Naive thymus-derived CD4-positive, alpha-beta T cell (primary cell): ENCODE data around the gene CACNB1. TPM values are rescaled to one million over a fixed set of nuclear protein-coding genes. Genes with fewer than 3 reads are reported as not detected.
"Not testable (repeated sequence)": the region's sequence is repeated elsewhere in the genome, so short reads cannot be mapped to it uniquely, and the experiment has no call there.

Experiments
- ATAC-seq: fragments of 150-1000 bp; cut with Tn5 transposase; 2 replicates; pipeline ENCODE4 v1.10.0; 2021; ENCODE audit warnings: mild to moderate bottlenecking, moderate library complexity
- CTCF ChIA-PET: fragments of 350-600 bp; sonication (Branson Sonifier 250); formaldehyde crosslinking; loops from one replicate; lab custom pipeline; 2021; ENCODE audit warnings: antibody characterized with exemption; lab: Charles Lee
- POLR2A ChIA-PET: fragments of 350-600 bp; sonication (Branson Sonifier 250); formaldehyde crosslinking; loops from one replicate; lab custom pipeline; 2021; ENCODE audit warnings: antibody characterized with exemption, inconsistent platforms; lab: Charles Lee
- DNase-seq, 9 donors: peaks; one replicate each; pipeline versions ENCODE4 v3.0.0 to v3.0.0-alpha.2; 2020 to 2022; ENCODE audit warnings: mixed read lengths in 1 of 9
- H3K27ac ChIP-seq: one replicate; pipeline ENCODE4 v1.7.0; 2013; ENCODE audit warnings: mild to moderate bottlenecking, low read depth, low read length, moderate library complexity
- H3K27me3 ChIP-seq, 2 donors: one replicate each; pipeline ENCODE4 v1.7.0; 2013; ENCODE audit warnings: low read length in 2 of 2, mild to moderate bottlenecking in 2 of 2, moderate library complexity in 2 of 2; ENCODE audit not compliant: control insufficient read depth in 2 of 2, insufficient read depth in 2 of 2
- H3K36me3 ChIP-seq, 3 experiments: 1 replicate in 2 of 3; 2 replicates in 1 of 3; pipeline ENCODE4 v1.7.0; 2013; ENCODE audit warnings: low read length in 3 of 3, mild to moderate bottlenecking in 3 of 3, moderate library complexity in 1 of 3; ENCODE audit not compliant: insufficient read depth in 3 of 3, control insufficient read depth in 2 of 3
- H3K4me1 ChIP-seq, 2 donors: one replicate each; pipeline ENCODE4 v1.7.0; 2013; ENCODE audit warnings: low read length in 2 of 2, mild to moderate bottlenecking in 2 of 2, moderate library complexity in 1 of 2; ENCODE audit not compliant: control insufficient read depth in 2 of 2, insufficient read depth in 2 of 2
- H3K4me3 ChIP-seq: 2 replicates; pipeline ENCODE4 v1.7.0; 2013; ENCODE audit warnings: mild to moderate bottlenecking, low read length
- H3K9me3 ChIP-seq, 3 experiments: 1 replicate in 2 of 3; 2 replicates in 1 of 3; pipeline ENCODE4 v1.7.0; 2013; ENCODE audit warnings: low read length in 3 of 3; ENCODE audit not compliant: control insufficient read depth in 2 of 3
- H3K27ac Mint-ChIP-seq, 9 donors: one replicate each; pipeline ENCODE4 v1.8.0; 2020 to 2022; ENCODE audit warnings: mixed read lengths in 9 of 9, mild to moderate bottlenecking in 8 of 9, moderate library complexity in 5 of 9, inconsistent platforms in 2 of 9
- H3K27me3 Mint-ChIP-seq, 5 donors: one replicate each; pipeline ENCODE4 v1.8.0; 2021 to 2022; ENCODE audit warnings: mixed read lengths in 5 of 5, mild to moderate bottlenecking in 1 of 5
- H3K36me3 Mint-ChIP-seq, 5 donors: one replicate each; pipeline ENCODE4 v1.8.0; 2020 to 2022; ENCODE audit warnings: mixed read lengths in 5 of 5, mild to moderate bottlenecking in 3 of 5, inconsistent platforms in 1 of 5
- H3K4me1 Mint-ChIP-seq, 7 donors: one replicate each; pipeline ENCODE4 v1.8.0; 2020 to 2022; ENCODE audit warnings: mixed read lengths in 7 of 7, mild to moderate bottlenecking in 3 of 7, inconsistent platforms in 1 of 7
- H3K4me3 Mint-ChIP-seq, 10 donors: one replicate each; pipeline ENCODE4 v1.8.0; 2020 to 2022; ENCODE audit warnings: mild to moderate bottlenecking in 10 of 10, mixed read lengths in 10 of 10, moderate library complexity in 6 of 10, inconsistent platforms in 2 of 10
- H3K9me3 Mint-ChIP-seq, 11 donors: one replicate each; pipeline ENCODE4 v1.8.0; 2020 to 2022; ENCODE audit warnings: mixed read lengths in 11 of 11, mild to moderate bottlenecking in 4 of 11, inconsistent platforms in 1 of 11, moderate library complexity in 1 of 11
- intact Hi-C, 2 donors: fragments of 100-400 bp; cut with micrococcal nuclease; formaldehyde crosslinking; loops; one replicate each; pipeline ENCODE4 v1.15.1; 2023
- polyA plus RNA-seq, 2 donors: library from polyadenylated mRNA; unstranded; fragments of 300-500 nt; fragmentation: Illumina TruSeq; gene quantifications; one replicate each; pipeline ENCODE4 v1.2.3, GENCODE V29; 2021
- total RNA-seq, 6 experiments: library from RNA in 5 of 6; stranded (reverse) in 5 of 6; gene quantifications; 1 replicate in 5 of 6; 2 replicates in 1 of 6; pipeline ENCODE4 v1.2.3 and lab custom pipeline; 2021 to 2026

CACNB1 gene
- total and polyA plus RNA-seq, 7 experiments from 2014 or later: 0.39 to 22.0 (median 11.9) TPM

- CTCF ChIA-PET: no interaction called here
These were observed 65.3 kb downstream of the CACNB1 start for GRCh38 chr17:39132192-39132610.

GRCh38 chr17:39131616-39132015 is 65.9 kb downstream of the CACNB1 start:
- no peak for ATAC-seq
- Histone ChIP-seq H3K27ac (no peak overlapping the region), H3K27me3 (no peaks in the 10 kb centered on the region), H3K9me3 (no peaks in the 10 kb centered on the region), H3K4me1 (no peaks in the 10 kb centered on the region), H3K4me3 (no peak overlapping the region), H3K36me3 (peaks cover 0 to 12% (median 0%) of the 10 kb centered on the region in 3 experiments)
- ChIA-PET POLR2A (no interaction called here), CTCF (no interaction called here)
- DNase-seq: no peak
- Mint-ChIP-seq H3K4me1 (peaks cover 0 to 4% (median 1%) of the 10 kb centered on the region in 7 donors), H3K36me3 (peaks cover 0 to 24% (median 2%) of the 10 kb centered on the region in 5 donors), H3K27me3 (peaks cover 0 to under 1% (median 0%) of the 10 kb centered on the region in 5 donors), H3K27ac (no peak overlapping the region), H3K4me3 (no peak overlapping the region), H3K9me3 (no peaks in the 10 kb centered on the region)
- intact Hi-C loops: no loop called here

More at GRCh38 chr17:39132192-39132610, 65.3 kb downstream of the CACNB1 start:
- no peaks in the 10 kb centered on the region for H3K4me1 ChIP-seq
- Mint-ChIP-seq H3K27me3 (peaks cover 0 to 4% (median 0%) of the 10 kb centered on the region in 5 donors), H3K4me3 (no peak overlapping the region), H3K27ac (peak overlapping the region in 1 of 9 donors; percentile 12), H3K4me1 (peaks cover 0 to 6% (median 5%) of the 10 kb centered on the region in 7 donors), H3K9me3 (no peaks in the 10 kb centered on the region), H3K36me3 (peaks cover 0 to 26% (median 6%) of the 10 kb centered on the region in 5 donors)
- no peaks in the 10 kb centered on the region for H3K27me3 ChIP-seq
- intact Hi-C loops: no loop called here
- H3K9me3 ChIP-seq: no peaks in the 10 kb centered on the region
- no peak for ATAC-seq
- POLR2A ChIA-PET: no interaction called here
- no peak overlapping the region for H3K27ac ChIP-seq
- no peak overlapping the region for H3K4me3 ChIP-seq
- H3K36me3 ChIP-seq: peaks cover 0 to 12% (median 0%) of the 10 kb centered on the region in 3 experiments
- DNase-seq: no peak

- ChIA-PET CTCF (no interaction called here), POLR2A (no interaction called here)
- no peak for ATAC-seq
- no peak for DNase-seq
- peaks cover 0 to 3% (median 0%) of the 10 kb centered on the region in 7 donors for H3K4me1 Mint-ChIP-seq
- Histone ChIP-seq H3K36me3 (peaks cover 0 to 4% (median 0%) of the 10 kb centered on the region in 3 experiments), H3K9me3 (no peaks in the 10 kb centered on the region), H3K4me3 (no peak overlapping the region), H3K27me3 (no peaks in the 10 kb centered on the region), H3K4me1 (no peaks in the 10 kb centered on the region), H3K27ac (no peak overlapping the region)
- H3K27me3 Mint-ChIP-seq: no peaks in the 10 kb centered on the region
- H3K4me3 Mint-ChIP-seq: no peak overlapping the region
- H3K36me3 Mint-ChIP-seq: peaks cover 0 to 15% (median 0%) of the 10 kb centered on the region in 5 donors
- no peaks in the 10 kb centered on the region for H3K9me3 Mint-ChIP-seq
- intact Hi-C loops: no loop called here
- peak overlapping the region in 1 of 9 donors; percentile 36 for H3K27ac Mint-ChIP-seq
These were observed 67.3 kb downstream of the CACNB1 start for GRCh38 chr17:39130205-39130604.

- H3K4me3 ChIP-seq, H3K27me3 Mint-ChIP-seq, H3K4me1 Mint-ChIP-seq, H3K27me3 ChIP-seq, H3K4me3 Mint-ChIP-seq, POLR2A ChIA-PET, H3K9me3 Mint-ChIP-seq, H3K9me3 ChIP-seq, H3K36me3 ChIP-seq, ATAC-seq, intact Hi-C loops, H3K27ac Mint-ChIP-seq, CTCF ChIA-PET, H3K27ac ChIP-seq, H3K4me1 ChIP-seq, DNase-seq: not testable (repeated sequence)
- peaks cover 0 to 15% (median 0%) of the 10 kb centered on the region in 5 donors for H3K36me3 Mint-ChIP-seq
These were observed 67.9 kb downstream of the CACNB1 start for GRCh38 chr17:39129544-39129943.

- Histone ChIP-seq H3K4me1 (no peaks in the 10 kb centered on the region), H3K36me3 (no peaks in the 10 kb centered on the region), H3K4me3 (no peak overlapping the region), H3K27ac (no peak overlapping the region), H3K9me3 (no peaks in the 10 kb centered on the region), H3K27me3 (no peaks in the 10 kb centered on the region)
- Mint-ChIP-seq H3K27ac (no peak overlapping the region), H3K4me1 (peaks cover 0 to 2% (median 0%) of the 10 kb centered on the region in 7 donors), H3K27me3 (no peaks in the 10 kb centered on the region), H3K36me3 (peaks cover 0 to 12% (median 0%) of the 10 kb centered on the region in 5 donors), H3K9me3 (no peaks in the 10 kb centered on the region), H3K4me3 (no peak overlapping the region)
- CTCF ChIA-PET: no interaction called here
- POLR2A ChIA-PET: interaction anchor here (0.7 kb wide), 1 partner anchor 56 kb away, joined by 5 read pairs; no protein-coding TSS in a partner anchor
- DNase-seq (no peak), ATAC-seq (no peak)
- intact Hi-C loops: no loop called here
These were observed 71.0 kb downstream of the CACNB1 start for GRCh38 chr17:39126436-39126835.

GRCh38 chr17:39125143-39125875 is 72.2 kb downstream of the CACNB1 start:
- Mint-ChIP-seq H3K27me3 (no peaks in the 10 kb centered on the region), H3K36me3 (peaks cover 0 to 14% (median 0%) of the 10 kb centered on the region in 5 donors), H3K4me3 (no peak overlapping the region), H3K9me3 (no peaks in the 10 kb centered on the region), H3K4me1 (peaks cover 0 to 2% (median 0%) of the 10 kb centered on the region in 7 donors), H3K27ac (peak overlapping the region in 4 of 9 donors; percentile 4 to 67 (median 22))
- Histone ChIP-seq H3K27me3 (no peaks in the 10 kb centered on the region), H3K27ac (no peak overlapping the region), H3K36me3 (no peaks in the 10 kb centered on the region), H3K9me3 (no peaks in the 10 kb centered on the region), H3K4me1 (no peaks in the 10 kb centered on the region), H3K4me3 (no peak overlapping the region)
- intact Hi-C loops: no loop called here
- ChIA-PET CTCF (no interaction called here), POLR2A (no interaction called here)
- ATAC-seq (no peak), DNase-seq (no peak)
